HFFc6 (cell line): ENCODE measurements around the gene MYO1A. TPM values are rescaled to one million over a fixed set of nuclear protein-coding genes. Genes with fewer than 3 reads are reported as not detected.

Source experiments
- DNase-seq: peaks from one replicate; pipeline ENCODE4 v3.0.0-alpha.2; 2018
- H3K27ac Mint-ChIP-seq: 2 replicates; pipeline ENCODE4 v1.8.0; 2020; ENCODE audit warnings: mild to moderate bottlenecking, mixed read lengths
- H3K27me3 Mint-ChIP-seq: 2 replicates; pipeline ENCODE4 v1.8.0; 2021; ENCODE audit warnings: mild to moderate bottlenecking, moderate library complexity, mixed read lengths; ENCODE audit not compliant: insufficient read depth
- H3K36me3 Mint-ChIP-seq: 2 replicates; pipeline ENCODE4 v1.8.0; 2021; ENCODE audit warnings: low read depth, mixed read lengths
- H3K4me1 Mint-ChIP-seq: 2 replicates; pipeline ENCODE4 v1.8.0; 2020; ENCODE audit warnings: low read depth, mixed read lengths
- H3K4me3 Mint-ChIP-seq: 2 replicates; pipeline ENCODE4 v1.8.0; 2020; ENCODE audit warnings: mild to moderate bottlenecking, moderate library complexity, mixed read lengths
- H3K9me3 Mint-ChIP-seq: 2 replicates; pipeline ENCODE4 v1.8.0; 2020; ENCODE audit warnings: mild to moderate bottlenecking, mixed read lengths
- CTCF ChIP-seq: fragments of 200-600 bp; sonication (generic); IDR thresholded peaks from 2 replicates; pipeline ENCODE4 v1.5.0; 2021; ENCODE audit warnings: antibody characterized with exemption, mild to moderate bottlenecking
- total RNA-seq, 6 experiments: library from RNA; stranded (reverse); fragmentation: NEBNext Ultra II Directional; extraction: Animal tissue kit (Norgen Biotek cat#: 25700); gene quantifications; 2 replicates in 1 of 6; 3 replicates in 5 of 6; pipeline ENCODE4 v1.2.3, GENCODE V29; 2021

The MYO1A gene
- total RNA-seq, 6 experiments from 2014 or later, result 0.23 TPM; not detected in 5

GRCh38 chr12:56979628-56980027, 70.3 kb downstream of the MYO1A start:
- peaks cover 9% of the 10 kb centered on the region for H3K4me1 Mint-ChIP-seq
- peak; percentile 22 for DNase-seq
- TF ChIP-seq CTCF, result no peak
- H3K27me3 Mint-ChIP-seq, result peaks cover 17% of the 10 kb centered on the region
- no peaks in the 10 kb centered on the region for H3K36me3 Mint-ChIP-seq
- no peak overlapping the region for H3K4me3 Mint-ChIP-seq
- no peaks in the 10 kb centered on the region for H3K9me3 Mint-ChIP-seq
- H3K27ac Mint-ChIP-seq, result no peak overlapping the region

Other genes starting within 250 kb of the MYO1A start
- gene SDR9C7, start 115.7 kb downstream of the MYO1A start, total RNA-seq, result not detected
- gene RDH16, start 92.5 kb downstream of the MYO1A start, total RNA-seq, result not detected
- 1 to 10 TPM; 3.6 to 4.6 (median 3.9) TPM for gene ZBTB39, start 43.6 kb downstream of the MYO1A start, total RNA-seq
- not detected for gene TAC3, start 33.6 kb downstream of the MYO1A start, total RNA-seq
- gene NEMP1, start 28.7 kb upstream of the MYO1A start, total RNA-seq, result 10 to 100 TPM; 13.0 to 22.1 (median 20.7) TPM
- 10 to 100 TPM; 37.9 to 48.1 (median 44.8) TPM for gene NAB2, start 39.0 kb upstream of the MYO1A start, total RNA-seq
- gene STAT6, start 61.2 kb upstream of the MYO1A start, total RNA-seq, result 100 to 1,000 TPM in 1 of 6 experiments, 10 to 100 TPM in 5; 83.7 to 102 (median 93.5) TPM
- gene LRP1, start 78.4 kb upstream of the MYO1A start, total RNA-seq, result 100 to 1,000 TPM; 187 to 332 (median 201) TPM
- not detected for gene LRP1-AS, start 97.5 kb upstream of the MYO1A start, total RNA-seq
- gene NXPH4, start 166.7 kb upstream of the MYO1A start, total RNA-seq, result 1 to 10 TPM; 2.9 to 8.2 (median 3.9) TPM
- 100 to 1,000 TPM; 112 to 127 (median 126) TPM for gene SHMT2, start 179.6 kb upstream of the MYO1A start, total RNA-seq
- 1 to 10 TPM in 1 of 6 experiments, under 1 TPM in 5; 0.21 to 1.1 (median 0.58) TPM for gene STAC3, start 201.1 kb upstream of the MYO1A start, total RNA-seq